IgD-negative memory B cell (primary cell): ENCODE data around the gene AKT3. TPM values are rescaled to one million over a fixed set of nuclear protein-coding genes. Genes with fewer than 3 reads are reported as not detected.

ENCODE experiments used
- H3K27ac Mint-ChIP-seq, 3 donors: one replicate each; pipeline ENCODE4 v1.8.0; 2020 to 2022; ENCODE audit warnings: mild to moderate bottlenecking in 3 of 3, mixed read lengths in 3 of 3, moderate library complexity in 1 of 3
- H3K27me3 Mint-ChIP-seq: one replicate; pipeline ENCODE4 v1.8.0; 2021; ENCODE audit warnings: mixed read lengths
- H3K36me3 Mint-ChIP-seq: one replicate; pipeline ENCODE4 v1.8.0; 2020; ENCODE audit warnings: mild to moderate bottlenecking, mixed read lengths
- H3K4me1 Mint-ChIP-seq, 3 donors: one replicate each; pipeline ENCODE4 v1.8.0; 2020 to 2022; ENCODE audit warnings: mixed read lengths in 3 of 3, mild to moderate bottlenecking in 1 of 3
- H3K4me3 Mint-ChIP-seq, 4 donors: one replicate each; pipeline ENCODE4 v1.8.0; 2020 to 2022; ENCODE audit warnings: mild to moderate bottlenecking in 4 of 4, mixed read lengths in 4 of 4, moderate library complexity in 3 of 4
- H3K9me3 Mint-ChIP-seq, 3 donors: one replicate each; pipeline ENCODE4 v1.8.0; 2020 to 2021; ENCODE audit warnings: mixed read lengths in 3 of 3, mild to moderate bottlenecking in 1 of 3
- polyA plus RNA-seq: library from polyadenylated mRNA; unstranded; fragments of 300-500 nt; fragmentation: Illumina TruSeq; gene quantifications from one replicate; pipeline ENCODE4 v1.2.3, GENCODE V29; 2021

The AKT3 gene
- polyA plus RNA-seq, 1 donor from 2014 or later = 1.0 TPM

DNA sequence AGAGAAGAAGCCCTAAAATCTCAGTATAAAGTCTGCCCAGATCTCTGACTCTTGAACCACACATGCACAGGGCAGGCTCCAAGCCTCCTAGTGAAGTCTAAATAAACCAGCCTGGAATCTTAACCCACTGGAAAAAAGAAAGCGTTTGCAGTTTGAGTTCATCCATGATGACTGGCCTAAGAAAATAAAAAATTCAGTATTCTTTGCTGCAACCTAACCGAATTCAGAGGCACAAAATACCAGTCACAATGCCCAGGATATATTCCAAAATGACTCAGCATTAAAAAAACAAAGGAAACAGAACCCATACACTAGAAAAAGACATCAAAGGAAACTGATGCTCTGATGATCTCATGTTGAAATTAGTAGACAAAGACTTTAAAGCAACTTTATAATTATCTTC lies 325.0 kb downstream of the AKT3 start:
- peaks cover 10% of the 10 kb centered on the region for H3K36me3 Mint-ChIP-seq
- H3K4me3 Mint-ChIP-seq = no peak overlapping the region
- H3K27me3 Mint-ChIP-seq = peaks cover 1% of the 10 kb centered on the region
- H3K9me3 Mint-ChIP-seq = peaks cover 0 to 4% (median 0%) of the 10 kb centered on the region in 3 donors
- peaks cover 0 to 6% (median 0%) of the 10 kb centered on the region in 3 donors for H3K4me1 Mint-ChIP-seq
- H3K27ac Mint-ChIP-seq = no peak overlapping the region

GRCh38 chr1:243523766-243524165 lies 326.3 kb downstream of the AKT3 start:
- Mint-ChIP-seq H3K36me3 (peaks cover 13% of the 10 kb centered on the region), H3K27ac (no peak overlapping the region), H3K27me3 (peaks cover 1% of the 10 kb centered on the region), H3K9me3 (peaks cover 0 to 4% (median 0%) of the 10 kb centered on the region in 3 donors), H3K4me3 (no peak overlapping the region), H3K4me1 (peaks cover 0 to 6% (median 1%) of the 10 kb centered on the region in 3 donors)

DNA sequence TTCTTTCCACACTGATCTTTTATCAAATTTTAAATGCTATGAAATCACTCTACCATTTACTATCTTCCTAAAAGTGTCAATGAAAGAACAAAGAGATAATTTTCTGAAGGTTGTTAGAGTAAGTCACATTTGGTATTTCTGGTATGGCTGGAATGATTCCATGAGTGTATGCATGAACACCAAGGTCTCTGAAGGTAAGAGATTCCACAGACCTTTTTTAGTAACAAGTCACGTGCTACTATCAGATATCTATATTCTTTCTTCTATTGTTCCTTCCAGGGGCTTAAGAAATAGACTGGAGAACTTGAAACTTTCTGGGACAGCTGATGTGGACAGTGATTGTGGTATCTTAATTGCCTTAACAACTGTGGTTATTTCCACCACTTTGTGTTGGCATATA lies 329.2 kb downstream of the AKT3 start:
- Mint-ChIP-seq H3K27me3 (peaks cover 1% of the 10 kb centered on the region), H3K4me3 (no peak overlapping the region), H3K27ac (no peak overlapping the region), H3K9me3 (peaks cover 0 to 4% (median 0%) of the 10 kb centered on the region in 3 donors), H3K36me3 (peaks cover 14% of the 10 kb centered on the region), H3K4me1 (peaks cover 0 to 6% (median 6%) of the 10 kb centered on the region in 3 donors)

DNA sequence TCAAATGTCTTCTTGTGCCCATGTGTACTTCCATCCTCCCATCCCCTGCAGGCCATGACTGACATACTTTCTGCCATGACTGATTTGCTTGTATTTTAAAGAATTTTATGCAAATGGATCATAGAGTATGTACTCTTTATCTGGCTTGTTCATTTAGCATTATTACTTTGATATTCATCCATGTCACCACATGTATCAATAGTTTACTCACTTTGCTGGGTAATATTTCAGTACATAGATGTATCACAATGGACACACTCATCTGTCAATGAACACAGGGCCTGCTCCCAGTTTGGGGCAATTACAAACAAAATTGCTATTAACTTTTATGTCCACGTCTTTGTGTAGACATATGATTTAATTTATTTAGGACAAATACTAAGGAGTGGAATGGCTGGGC lies 335.1 kb downstream of the AKT3 start:
- no peak overlapping the region for H3K27ac Mint-ChIP-seq
- peaks cover 24% of the 10 kb centered on the region for H3K36me3 Mint-ChIP-seq
- no peak overlapping the region for H3K4me3 Mint-ChIP-seq
- peaks cover 0 to 4% (median 0%) of the 10 kb centered on the region in 3 donors for H3K9me3 Mint-ChIP-seq
- H3K27me3 Mint-ChIP-seq = no peaks in the 10 kb centered on the region
- H3K4me1 Mint-ChIP-seq = peaks cover 0 to 9% (median 7%) of the 10 kb centered on the region in 3 donors

- peak overlapping the region in 1 of 3 donors; percentile 90 for H3K27ac Mint-ChIP-seq
Measured at GRCh38 chr1:243513726-243514491, 336.1 kb downstream of the AKT3 start.

GRCh38 chr1:243510928-243511327 lies 339.1 kb downstream of the AKT3 start:
- Mint-ChIP-seq H3K9me3 (no peaks in the 10 kb centered on the region), H3K27me3 (no peaks in the 10 kb centered on the region), H3K4me3 (peak overlapping the region in 1 of 4 donors; percentile 58), H3K4me1 (peaks cover 24 to 34% (median 31%) of the 10 kb centered on the region in 3 donors), H3K36me3 (peaks cover 19% of the 10 kb centered on the region), H3K27ac (no peak overlapping the region)

More at GRCh38 chr1:243513726-243514491, 336.1 kb downstream of the AKT3 start:
- H3K36me3 Mint-ChIP-seq = peaks cover 23% of the 10 kb centered on the region
- H3K27me3 Mint-ChIP-seq = no peaks in the 10 kb centered on the region
- H3K9me3 Mint-ChIP-seq = peaks cover 0 to 4% (median 0%) of the 10 kb centered on the region in 3 donors
- H3K4me3 Mint-ChIP-seq = peak overlapping the region in 2 of 4 donors; percentile 22 to 68
- H3K4me1 Mint-ChIP-seq = peaks cover 0 to 13% (median 7%) of the 10 kb centered on the region in 3 donors

DNA sequence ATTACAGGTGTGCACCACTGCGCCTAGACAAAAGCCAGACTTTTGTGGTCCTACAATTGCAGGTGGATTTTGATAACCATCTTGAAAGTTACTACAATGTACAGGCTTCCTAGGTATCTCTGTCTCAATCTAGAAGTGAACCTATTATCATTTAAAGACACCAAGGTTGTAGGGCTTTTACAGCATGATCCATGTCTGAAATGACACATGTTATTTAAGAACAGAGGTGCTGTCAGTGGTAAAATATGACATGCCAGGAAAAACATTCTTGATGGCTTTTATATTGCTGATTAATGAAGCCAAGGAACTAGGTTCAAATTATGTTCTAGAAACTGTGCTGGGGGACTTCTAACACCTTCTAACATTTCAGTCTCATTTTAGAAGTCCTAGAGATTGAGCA lies 341.1 kb downstream of the AKT3 start:
- H3K9me3 Mint-ChIP-seq = no peaks in the 10 kb centered on the region
- H3K4me3 Mint-ChIP-seq = peak overlapping the region in 1 of 4 donors; percentile 86
- H3K27me3 Mint-ChIP-seq = no peaks in the 10 kb centered on the region
- H3K4me1 Mint-ChIP-seq = peaks cover 32 to 34% (median 32%) of the 10 kb centered on the region in 3 donors
- peaks cover 18% of the 10 kb centered on the region for H3K36me3 Mint-ChIP-seq
- peak overlapping the region in 2 of 3 donors; percentile 4 to 33 for H3K27ac Mint-ChIP-seq

- H3K4me3 Mint-ChIP-seq = peak overlapping the region in 2 of 4 donors; percentile 73 to 86
- peaks cover 32 to 35% (median 32%) of the 10 kb centered on the region in 3 donors for H3K4me1 Mint-ChIP-seq
- peaks cover 16% of the 10 kb centered on the region for H3K36me3 Mint-ChIP-seq
- no peaks in the 10 kb centered on the region for H3K27me3 Mint-ChIP-seq
- no peaks in the 10 kb centered on the region for H3K9me3 Mint-ChIP-seq
- peak overlapping the region in 2 of 3 donors; percentile 19 to 33 for H3K27ac Mint-ChIP-seq
Measured at GRCh38 chr1:243508303-243508713, 341.7 kb downstream of the AKT3 start.

DNA sequence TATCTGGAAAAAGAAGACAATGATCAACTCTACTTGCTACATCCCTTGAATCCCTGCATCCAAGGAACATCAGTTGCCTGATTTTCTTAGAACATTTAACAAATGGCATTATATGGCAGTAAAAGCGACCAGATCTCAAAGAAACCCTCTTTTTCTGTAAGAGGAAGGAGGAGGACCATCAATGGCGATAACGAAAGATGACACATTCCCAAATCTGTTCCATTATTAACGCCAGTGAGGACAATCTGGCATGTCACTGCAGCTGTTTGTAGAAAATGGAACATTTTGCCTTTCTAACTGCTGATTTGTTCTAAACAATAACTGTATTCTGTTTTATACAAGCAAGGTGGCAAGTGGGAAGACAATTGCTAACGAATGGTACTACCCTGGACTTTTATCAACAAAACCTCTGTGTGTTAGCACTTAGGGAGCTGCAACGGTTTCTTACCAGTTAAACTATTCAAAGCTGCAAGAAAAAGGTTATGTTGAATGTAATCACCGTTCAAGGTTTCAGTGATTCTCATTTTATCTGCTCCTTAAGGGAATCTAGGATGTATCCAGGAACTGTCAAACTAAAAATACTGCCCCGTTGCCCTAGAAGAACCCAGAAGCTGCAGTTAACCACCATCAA lies 342.3 kb downstream of the AKT3 start:
- Mint-ChIP-seq H3K36me3 (peaks cover 16% of the 10 kb centered on the region), H3K27me3 (no peaks in the 10 kb centered on the region), H3K9me3 (no peaks in the 10 kb centered on the region), H3K4me1 (peaks cover 31 to 35% (median 32%) of the 10 kb centered on the region in 3 donors), H3K27ac (peak overlapping the region in 2 of 3 donors; percentile 31 to 33), H3K4me3 (peak overlapping the region in 3 of 4 donors; percentile 16 to 86 (median 73))

GRCh38 chr1:243507001-243507671 lies 342.9 kb downstream of the AKT3 start:
- Mint-ChIP-seq H3K36me3 (peaks cover 16% of the 10 kb centered on the region), H3K4me1 (peaks cover 31 to 35% (median 32%) of the 10 kb centered on the region in 3 donors), H3K9me3 (no peaks in the 10 kb centered on the region), H3K27ac (peak overlapping the region; percentile 9 to 83 (median 31)), H3K27me3 (no peaks in the 10 kb centered on the region), H3K4me3 (peak overlapping the region in 3 of 4 donors; percentile 16 to 82 (median 73))

- Mint-ChIP-seq H3K27ac (peak overlapping the region in 2 of 3 donors; percentile 31 to 83), H3K36me3 (peaks cover 10% of the 10 kb centered on the region), H3K4me3 (peak overlapping the region in 3 of 4 donors; percentile 10 to 82 (median 45)), H3K9me3 (no peaks in the 10 kb centered on the region), H3K4me1 (peaks cover 31 to 35% (median 32%) of the 10 kb centered on the region in 3 donors), H3K27me3 (no peaks in the 10 kb centered on the region)
Measured at GRCh38 chr1:243505986-243506689, 343.9 kb downstream of the AKT3 start.

DNA sequence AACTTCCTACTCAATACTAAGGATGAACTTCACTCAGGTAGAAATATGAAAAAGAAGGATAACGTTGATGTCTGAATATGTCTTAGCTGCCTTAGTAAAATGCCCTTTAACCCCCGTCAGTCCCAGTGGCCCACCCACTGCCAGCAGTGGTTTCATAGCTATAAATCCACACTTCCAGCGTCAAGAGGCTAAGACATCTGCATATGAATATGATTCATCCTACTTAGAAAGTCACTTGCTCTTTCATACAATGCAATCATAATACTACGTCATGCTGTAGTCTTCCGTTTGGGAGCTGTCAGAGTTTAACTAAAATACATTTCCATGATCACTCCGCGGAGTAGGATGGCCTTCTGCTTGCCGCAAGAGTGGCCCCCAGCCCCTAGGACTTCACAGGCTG lies 346.9 kb downstream of the AKT3 start:
- Mint-ChIP-seq H3K4me3 (no peak overlapping the region), H3K4me1 (peaks cover 24 to 29% (median 26%) of the 10 kb centered on the region in 3 donors), H3K27me3 (no peaks in the 10 kb centered on the region), H3K36me3 (peaks cover 9% of the 10 kb centered on the region), H3K9me3 (no peaks in the 10 kb centered on the region), H3K27ac (no peak overlapping the region)

DNA sequence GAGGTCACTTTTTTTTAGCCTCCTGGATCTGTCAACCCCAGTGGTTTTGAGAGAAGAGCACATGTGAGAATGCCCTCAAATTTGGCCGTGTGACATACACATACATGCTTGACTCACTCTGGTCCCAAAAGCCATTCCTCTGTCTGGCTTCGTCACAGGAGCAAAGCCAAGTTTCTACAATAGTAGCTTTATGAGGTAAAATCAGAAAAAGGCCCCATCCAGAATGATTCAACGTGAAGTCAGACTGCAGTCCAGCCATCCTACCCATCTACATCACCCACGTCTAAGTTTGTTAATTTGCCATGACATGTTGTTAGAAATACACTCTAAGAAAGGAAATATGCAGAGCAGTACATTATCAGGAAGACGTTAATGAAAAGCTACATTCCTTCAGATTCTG lies 349.0 kb downstream of the AKT3 start:
- H3K9me3 Mint-ChIP-seq = no peaks in the 10 kb centered on the region
- H3K27ac Mint-ChIP-seq = peak overlapping the region in 1 of 3 donors; percentile 42
- H3K4me3 Mint-ChIP-seq = no peak overlapping the region
- peaks cover 4 to 12% (median 6%) of the 10 kb centered on the region in 3 donors for H3K4me1 Mint-ChIP-seq
- H3K36me3 Mint-ChIP-seq = peaks cover 9% of the 10 kb centered on the region
- no peaks in the 10 kb centered on the region for H3K27me3 Mint-ChIP-seq

- H3K4me1 Mint-ChIP-seq = peaks cover 1 to 10% (median 1%) of the 10 kb centered on the region in 3 donors
- no peaks in the 10 kb centered on the region for H3K9me3 Mint-ChIP-seq
- no peak overlapping the region for H3K27ac Mint-ChIP-seq
- no peak overlapping the region for H3K4me3 Mint-ChIP-seq
- H3K36me3 Mint-ChIP-seq = peaks cover 9% of the 10 kb centered on the region
- no peaks in the 10 kb centered on the region for H3K27me3 Mint-ChIP-seq
Measured at GRCh38 chr1:243500512-243500911, 349.5 kb downstream of the AKT3 start.
